ENCODE data around the gene KRTAP10-2. TPM values are rescaled to one million over a fixed set of nuclear protein-coding genes. Genes with fewer than 3 reads are reported as not detected.
A peak's percentile ranks its signal among the peaks of the same experiment; 100 is the strongest.

Gene KRTAP10-2
- total and polyA plus RNA-seq, 9 of the 15 experiments (the other 6 are each of a cell fraction or from before 2014, with no cell fraction given): not detected

DNA sequence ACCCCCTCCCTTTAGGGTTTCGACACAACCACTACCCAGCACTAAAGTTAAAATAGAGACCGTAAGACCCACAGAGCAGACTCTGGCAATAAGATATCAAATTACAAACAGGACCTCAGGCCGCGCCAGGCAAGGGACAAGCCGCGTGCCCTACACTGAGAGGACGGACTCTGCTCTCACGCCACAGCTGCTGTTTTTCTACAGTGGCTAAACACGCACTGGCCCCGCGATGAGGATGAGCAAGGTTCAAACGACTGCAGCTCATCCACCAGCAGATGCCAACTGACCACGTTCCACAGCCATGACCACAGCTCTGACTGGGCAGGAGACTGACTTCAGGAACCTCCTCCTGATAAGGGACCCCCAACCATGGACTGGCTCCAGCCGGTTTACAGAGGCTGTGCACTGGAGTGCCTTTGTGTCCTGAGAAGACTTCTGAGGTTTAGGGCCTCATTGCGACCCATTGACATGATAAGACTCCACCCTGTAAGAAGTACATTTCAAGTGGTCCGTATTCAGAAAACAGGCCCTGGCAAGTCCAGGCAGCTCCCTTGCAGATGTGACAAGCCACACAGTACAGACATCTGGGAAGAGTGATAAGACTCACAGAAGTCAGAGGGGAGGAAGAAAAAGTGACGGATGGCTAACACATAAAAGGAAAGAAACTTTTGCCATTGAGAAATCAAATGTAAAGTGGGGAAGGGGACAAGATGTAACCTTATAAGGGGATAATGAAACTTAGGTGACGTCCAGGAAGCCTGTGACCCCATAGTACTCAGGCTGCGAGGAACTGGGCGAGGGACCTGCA, 42.5 kb upstream of the KRTAP10-2 start (continued):
- TF ChIP-seq, protein P1, sequence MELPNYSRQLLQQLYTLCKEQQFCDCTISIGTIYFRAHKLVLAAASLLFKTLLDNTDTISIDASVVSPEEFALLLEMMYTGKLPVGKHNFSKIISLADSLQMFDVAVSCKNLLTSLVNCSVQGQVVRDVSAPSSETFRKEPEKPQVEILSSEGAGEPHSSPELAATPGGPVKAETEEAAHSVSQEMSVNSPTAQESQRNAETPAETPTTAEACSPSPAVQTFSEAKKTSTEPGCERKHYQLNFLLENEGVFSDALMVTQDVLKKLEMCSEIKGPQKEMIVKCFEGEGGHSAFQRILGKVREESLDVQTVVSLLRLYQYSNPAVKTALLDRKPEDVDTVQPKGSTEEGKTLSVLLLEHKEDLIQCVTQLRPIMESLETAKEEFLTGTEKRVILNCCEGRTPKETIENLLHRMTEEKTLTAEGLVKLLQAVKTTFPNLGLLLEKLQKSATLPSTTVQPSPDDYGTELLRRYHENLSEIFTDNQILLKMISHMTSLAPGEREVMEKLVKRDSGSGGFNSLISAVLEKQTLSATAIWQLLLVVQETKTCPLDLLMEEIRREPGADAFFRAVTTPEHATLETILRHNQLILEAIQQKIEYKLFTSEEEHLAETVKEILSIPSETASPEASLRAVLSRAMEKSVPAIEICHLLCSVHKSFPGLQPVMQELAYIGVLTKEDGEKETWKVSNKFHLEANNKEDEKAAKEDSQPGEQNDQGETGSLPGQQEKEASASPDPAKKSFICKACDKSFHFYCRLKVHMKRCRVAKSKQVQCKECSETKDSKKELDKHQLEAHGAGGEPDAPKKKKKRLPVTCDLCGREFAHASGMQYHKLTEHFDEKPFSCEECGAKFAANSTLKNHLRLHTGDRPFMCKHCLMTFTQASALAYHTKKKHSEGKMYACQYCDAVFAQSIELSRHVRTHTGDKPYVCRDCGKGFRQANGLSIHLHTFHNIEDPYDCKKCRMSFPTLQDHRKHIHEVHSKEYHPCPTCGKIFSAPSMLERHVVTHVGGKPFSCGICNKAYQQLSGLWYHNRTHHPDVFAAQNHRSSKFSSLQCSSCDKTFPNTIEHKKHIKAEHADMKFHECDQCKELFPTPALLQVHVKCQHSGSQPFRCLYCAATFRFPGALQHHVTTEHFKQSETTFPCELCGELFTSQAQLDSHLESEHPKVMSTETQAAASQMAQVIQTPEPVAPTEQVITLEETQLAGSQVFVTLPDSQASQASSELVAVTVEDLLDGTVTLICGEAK (IDR thresholded peaks at IDR 0.05): no peak
- TF ChIP-seq, protein P1 (CRISPR knock-in tag; IDR thresholded peaks at IDR 0.05): no peak
- TF ChIP-seq, protein P2, sequence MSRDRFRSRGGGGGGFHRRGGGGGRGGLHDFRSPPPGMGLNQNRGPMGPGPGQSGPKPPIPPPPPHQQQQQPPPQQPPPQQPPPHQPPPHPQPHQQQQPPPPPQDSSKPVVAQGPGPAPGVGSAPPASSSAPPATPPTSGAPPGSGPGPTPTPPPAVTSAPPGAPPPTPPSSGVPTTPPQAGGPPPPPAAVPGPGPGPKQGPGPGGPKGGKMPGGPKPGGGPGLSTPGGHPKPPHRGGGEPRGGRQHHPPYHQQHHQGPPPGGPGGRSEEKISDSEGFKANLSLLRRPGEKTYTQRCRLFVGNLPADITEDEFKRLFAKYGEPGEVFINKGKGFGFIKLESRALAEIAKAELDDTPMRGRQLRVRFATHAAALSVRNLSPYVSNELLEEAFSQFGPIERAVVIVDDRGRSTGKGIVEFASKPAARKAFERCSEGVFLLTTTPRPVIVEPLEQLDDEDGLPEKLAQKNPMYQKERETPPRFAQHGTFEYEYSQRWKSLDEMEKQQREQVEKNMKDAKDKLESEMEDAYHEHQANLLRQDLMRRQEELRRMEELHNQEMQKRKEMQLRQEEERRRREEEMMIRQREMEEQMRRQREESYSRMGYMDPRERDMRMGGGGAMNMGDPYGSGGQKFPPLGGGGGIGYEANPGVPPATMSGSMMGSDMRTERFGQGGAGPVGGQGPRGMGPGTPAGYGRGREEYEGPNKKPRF (IDR thresholded peaks at IDR 0.05; ENCODE audit: low read depth, low read length): no peak
- TF ChIP-seq TFAM (CRISPR knock-in tag; conservative IDR thresholded peaks at IDR 0.05): no peak
- no peak for TF ChIP-seq PPARD (CRISPR knock-in tag; IDR thresholded peaks at IDR 0.05)
- TF ChIP-seq CREBBP (IDR thresholded peaks at IDR 0.05; ENCODE audit: low read depth, low read length): no peak
- TF ChIP-seq, protein P3, sequence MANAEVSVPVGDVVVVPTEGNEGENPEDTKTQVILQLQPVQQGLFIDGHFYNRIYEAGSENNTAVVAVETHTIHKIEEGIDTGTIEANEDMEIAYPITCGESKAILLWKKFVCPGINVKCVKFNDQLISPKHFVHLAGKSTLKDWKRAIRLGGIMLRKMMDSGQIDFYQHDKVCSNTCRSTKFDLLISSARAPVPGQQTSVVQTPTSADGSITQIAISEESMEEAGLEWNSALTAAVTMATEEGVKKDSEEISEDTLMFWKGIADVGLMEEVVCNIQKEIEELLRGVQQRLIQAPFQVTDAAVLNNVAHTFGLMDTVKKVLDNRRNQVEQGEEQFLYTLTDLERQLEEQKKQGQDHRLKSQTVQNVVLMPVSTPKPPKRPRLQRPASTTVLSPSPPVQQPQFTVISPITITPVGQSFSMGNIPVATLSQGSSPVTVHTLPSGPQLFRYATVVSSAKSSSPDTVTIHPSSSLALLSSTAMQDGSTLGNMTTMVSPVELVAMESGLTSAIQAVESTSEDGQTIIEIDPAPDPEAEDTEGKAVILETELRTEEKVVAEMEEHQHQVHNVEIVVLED (CRISPR knock-in tag; IDR thresholded peaks at IDR 0.05): no peak
- no peak for TF ChIP-seq HMG20B (CRISPR knock-in tag; IDR thresholded peaks at IDR 0.05)
- TF ChIP-seq SRSF3 (IDR thresholded peaks at IDR 0.05; ENCODE audit: insufficient read depth, low read length): no peak
- TF ChIP-seq ZKSCAN3 (CRISPR knock-in tag; IDR thresholded peaks at IDR 0.05): no peak
- peak; percentile 44; the same call in 1 of the 2 replicates for TF ChIP-seq PHB (CRISPR knock-in tag; IDR thresholded peaks at IDR 0.05)
- no peak for TF ChIP-seq FIP1L1 (IDR thresholded peaks at IDR 0.05; ENCODE audit: low read depth, low read length, poor library complexity, severe bottlenecking)
- TF ChIP-seq FOXP1 (CRISPR knock-in tag; IDR thresholded peaks at IDR 0.05): no peak
- no peak for TF ChIP-seq ZBTB7A (IDR thresholded peaks at IDR 0.05; ENCODE audit: borderline replicate concordance, control insufficient read depth, low read depth, low read length)
- TF ChIP-seq ZC3H8 (IDR thresholded peaks at IDR 0.05): no peak
- TF ChIP-seq RBM15 (IDR thresholded peaks at IDR 0.05; ENCODE audit: insufficient read depth, low read length): no peak

Data from K562 (cell line).